HAP-1 (cell line): ENCODE results near the gene PREB.
"Not testable (repeated sequence)": the region's sequence is repeated elsewhere in the genome, so short reads cannot be mapped to it uniquely, and the experiment has no call there.

Experiments used
- DNase-seq, 2 experiments: peaks; one replicate each; pipeline ENCODE4 v3.0.0-alpha.2; 2016 to 2020; ENCODE audit warnings: low spot score in 2 of 2
- H3K27me3 ChIP-seq: fragments of 250-450 bp; sonication (Bioruptor Pico); 2 replicates; pipeline ENCODE4 v1.5.1; 2020; ENCODE audit warnings: low read depth, mild to moderate bottlenecking, moderate library complexity
- H3K36me3 ChIP-seq: fragments of 250-450 bp; sonication (Bioruptor Pico); replicated peaks from 2 replicates; pipeline ENCODE4 v1.5.1; 2020; ENCODE audit warnings: mild to moderate bottlenecking
- H3K4me1 ChIP-seq: fragments of 250-450 bp; sonication (Bioruptor Pico); 2 replicates; pipeline ENCODE4 v1.5.1; 2020; ENCODE audit warnings: mild to moderate bottlenecking
- H3K4me3 ChIP-seq: fragments of 250-450 bp; sonication (Bioruptor Pico); 2 replicates; pipeline ENCODE4 v1.5.1; 2020; ENCODE audit warnings: mild to moderate bottlenecking, moderate library complexity
- H3K9me3 ChIP-seq: fragments of 250-450 bp; sonication (Bioruptor Pico); 2 replicates; pipeline ENCODE4 v1.5.1; 2020; ENCODE audit warnings: mild to moderate bottlenecking, moderate library complexity
- in situ Hi-C: fragments of 300-500 bp; cut with MboI; formaldehyde crosslinking; loops from 3 replicates; pipeline ENCODE4 v1.14.3; 2020; ENCODE audit warnings: low sequenced_read_pairs, inconsistent platforms, mixed read lengths

PREB gene

DNA sequence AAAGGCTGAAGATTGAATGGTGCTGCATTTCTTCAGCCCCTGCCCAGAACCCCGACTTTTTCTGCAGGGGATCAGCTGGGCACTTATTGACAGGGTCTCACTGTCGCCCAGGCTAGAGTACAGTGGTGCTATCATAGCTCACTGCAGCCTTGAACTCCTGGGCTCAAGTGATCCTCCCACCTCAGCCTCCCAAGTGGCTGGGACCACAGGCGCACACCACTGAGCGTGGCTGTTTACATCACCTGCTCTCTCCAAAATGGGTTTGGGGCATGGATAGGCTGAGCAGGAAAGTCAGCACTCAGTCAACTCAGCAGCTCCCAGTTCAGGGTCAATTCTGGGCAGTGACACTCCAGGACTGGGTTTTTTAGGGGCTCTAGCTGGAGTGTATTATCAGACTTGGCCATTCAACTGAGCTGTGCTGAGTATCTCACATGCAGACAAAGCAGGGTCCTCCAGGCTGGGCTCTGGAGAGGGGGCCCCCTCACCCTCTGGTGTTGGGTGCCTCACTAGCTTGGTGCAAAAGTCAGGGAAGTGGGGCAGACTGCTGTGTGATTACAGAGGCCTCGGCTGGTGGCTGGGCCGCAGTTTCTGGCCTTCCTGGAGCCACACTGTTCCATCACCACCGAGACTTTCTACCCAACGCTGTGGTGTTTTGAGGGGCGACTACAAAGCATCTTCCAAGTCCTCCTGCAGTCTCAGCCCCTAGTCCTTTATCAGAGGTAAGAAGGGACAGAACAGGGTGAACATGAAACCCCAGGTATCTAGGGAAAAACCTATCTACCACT is 6.4 kb downstream of the PREB start:
- peaks cover 7% of the 10 kb centered on the region for H3K4me1 ChIP-seq
- no peak for DNase-seq
- peaks cover 34% of the 10 kb centered on the region for H3K36me3 ChIP-seq
- H3K27me3 ChIP-seq, result no peaks in the 10 kb centered on the region
- in situ Hi-C loops, result no loop called here
- no peak overlapping the region for H3K4me3 ChIP-seq
- H3K9me3 ChIP-seq, result no peaks in the 10 kb centered on the region

DNA sequence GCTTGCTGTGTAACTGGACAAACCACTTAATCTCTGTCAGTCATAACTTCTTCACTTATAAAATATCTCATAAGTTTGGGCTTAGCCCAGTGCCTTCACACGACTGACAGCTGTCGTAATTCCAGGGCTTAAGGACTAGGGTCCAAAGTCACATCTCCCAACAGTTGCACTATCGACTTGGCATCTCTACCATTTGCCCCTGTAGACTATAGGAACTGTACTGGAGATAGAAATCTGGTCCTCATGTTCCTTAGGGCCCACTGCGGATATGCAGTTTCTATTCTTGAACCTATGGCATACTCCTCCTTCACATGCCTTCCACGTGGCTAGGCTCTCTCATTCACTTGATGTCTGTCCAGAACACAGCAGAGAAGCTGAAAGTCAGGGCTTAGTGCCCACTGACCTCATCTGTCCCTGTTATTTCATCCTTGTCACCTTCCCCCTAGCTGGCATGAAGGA is 8.2 kb downstream of the PREB start:
- DNase-seq, result no peak
- H3K9me3 ChIP-seq, result no peaks in the 10 kb centered on the region
- no peaks in the 10 kb centered on the region for H3K27me3 ChIP-seq
- H3K4me3 ChIP-seq, result no peak overlapping the region
- peaks cover 16% of the 10 kb centered on the region for H3K36me3 ChIP-seq
- H3K4me1 ChIP-seq, result peaks cover 7% of the 10 kb centered on the region
- in situ Hi-C loops, result no loop called here

DNA sequence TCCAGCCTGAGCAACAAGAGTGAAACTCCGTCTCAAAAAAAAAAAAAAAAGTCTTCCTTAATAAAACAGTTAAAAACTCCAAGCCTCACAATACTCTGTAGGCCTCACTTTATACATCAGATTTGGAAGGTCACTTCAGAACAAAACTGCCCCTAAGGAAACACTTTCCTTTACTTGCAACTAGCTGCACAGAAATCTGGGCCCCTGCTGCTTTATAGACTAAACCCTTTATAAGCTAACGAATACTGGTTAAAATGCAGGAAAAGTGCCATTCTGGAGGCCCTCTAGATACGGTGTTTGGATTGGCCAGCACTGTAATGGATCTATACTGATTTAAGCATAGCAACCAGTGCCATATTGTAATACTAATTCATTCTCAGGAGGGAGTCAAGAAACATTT is 9.3 kb downstream of the PREB start:
- no peak overlapping the region for H3K4me3 ChIP-seq
- H3K36me3 ChIP-seq, result peaks cover 6% of the 10 kb centered on the region
- H3K4me1 ChIP-seq, result peaks cover 7% of the 10 kb centered on the region
- H3K9me3 ChIP-seq, result no peaks in the 10 kb centered on the region
- DNase-seq, result no peak
- in situ Hi-C loops, result no loop called here
- H3K27me3 ChIP-seq, result no peaks in the 10 kb centered on the region

DNA sequence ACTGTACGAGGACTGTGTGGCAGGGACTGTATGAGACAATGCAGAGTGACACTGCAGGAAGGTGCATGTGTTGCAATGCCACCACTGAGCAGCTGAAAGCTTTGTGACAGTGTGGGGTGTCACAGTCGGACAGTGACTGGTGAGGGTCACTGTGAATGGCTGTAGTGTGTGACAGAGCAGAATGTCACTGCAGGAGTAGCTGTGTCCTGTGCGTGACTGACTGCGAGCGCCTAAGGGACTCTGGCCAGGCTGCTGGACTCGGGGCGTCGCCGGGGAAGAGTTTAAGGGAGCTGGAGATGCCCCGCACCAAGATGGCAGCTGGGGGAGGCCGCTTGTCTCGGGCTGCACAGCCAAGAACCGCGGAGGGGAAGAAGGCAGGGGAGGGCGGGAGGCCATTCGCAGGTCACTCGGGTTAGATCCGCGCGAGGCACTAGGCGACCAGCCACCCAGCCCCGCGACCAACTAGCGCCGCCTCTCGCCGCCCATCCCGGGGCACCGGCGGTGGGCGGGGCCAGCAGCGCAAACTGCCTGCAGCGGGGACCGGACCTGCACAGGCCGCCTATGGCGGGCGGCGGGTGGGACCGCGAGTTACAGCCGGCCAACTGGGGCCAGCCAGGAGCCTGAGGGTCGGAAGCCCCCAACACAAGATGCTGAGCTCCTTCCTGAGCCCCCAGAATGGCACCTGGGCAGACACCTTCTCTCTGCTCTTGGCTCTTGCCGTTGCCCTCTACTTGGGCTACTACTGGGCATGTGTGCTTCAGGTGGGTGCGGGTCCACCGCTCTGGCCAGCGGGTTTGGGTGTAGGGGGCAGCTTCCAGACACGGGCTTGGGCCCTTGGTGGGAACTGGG is 10.9 kb downstream of the PREB start, which contains the start of gene ABHD1:
Gene ABHD1, plus strand, starts transcription at position 514 of the 849 bp plus-strand sequence. Its CDS starts 134 bp downstream, at position 648.
- Histone ChIP-seq H3K27me3 (no peaks in the 10 kb centered on the region), H3K4me3 (peak within 1 kb of the TSS; percentile 39), H3K9me3 (no peaks in the 10 kb centered on the region), H3K4me1 (peaks cover 11% of the 10 kb centered on the region), H3K36me3 (peaks cover 1% of the 10 kb centered on the region; the same call in 1 of the 2 replicates)
- in situ Hi-C loops, result no loop called here
- peak; percentile 41 to 80 for DNase-seq

DNA sequence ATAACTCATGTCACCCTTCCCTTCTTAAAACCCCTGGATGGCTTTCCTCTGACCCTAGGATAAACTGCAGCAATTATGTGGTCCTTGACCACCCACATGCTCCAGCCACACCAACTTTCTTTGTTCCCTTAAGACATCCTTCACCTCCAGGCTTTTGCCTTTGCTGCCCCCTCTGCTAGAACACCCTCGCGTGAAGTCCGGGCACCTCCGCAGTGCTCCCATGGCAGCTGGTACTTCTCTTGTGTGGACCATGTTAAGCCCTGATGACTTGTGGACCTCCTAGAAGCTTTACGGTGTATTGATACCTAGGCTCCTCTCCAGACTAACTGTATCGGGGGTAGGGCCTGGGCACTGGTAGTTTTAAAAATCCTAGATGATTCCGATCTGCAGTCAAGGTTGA is 11.6 kb downstream of the PREB start:
- Histone ChIP-seq H3K4me3 (no peak overlapping the region), H3K9me3 (no peaks in the 10 kb centered on the region), H3K4me1 (peaks cover 11% of the 10 kb centered on the region), H3K36me3 (no peaks in the 10 kb centered on the region), H3K27me3 (no peaks in the 10 kb centered on the region)
- in situ Hi-C loops, result no loop called here
- no peak for DNase-seq

DNA sequence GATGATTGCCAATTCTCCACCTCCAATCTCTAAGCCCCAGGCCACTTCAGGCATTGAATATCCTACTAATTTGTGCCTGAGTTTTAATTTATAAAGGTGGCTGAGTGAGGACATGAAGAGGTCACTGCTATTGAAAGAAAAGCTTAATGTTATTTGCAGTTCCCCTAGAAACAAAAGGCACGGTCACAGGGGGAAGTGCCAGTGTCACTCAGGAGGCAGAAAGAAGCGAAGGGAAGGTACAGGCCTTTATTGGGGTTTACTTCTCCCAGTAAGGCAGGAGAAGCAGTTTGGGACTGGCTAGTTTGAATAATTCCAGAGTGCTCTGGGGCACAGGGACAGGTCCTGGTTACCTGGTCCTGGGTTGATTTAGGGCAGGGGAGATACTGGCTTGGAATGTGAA is 12.5 kb downstream of the PREB start:
- H3K9me3 ChIP-seq, result no peaks in the 10 kb centered on the region
- no peaks in the 10 kb centered on the region for H3K27me3 ChIP-seq
- peaks cover 11% of the 10 kb centered on the region for H3K4me1 ChIP-seq
- in situ Hi-C loops, result no loop called here
- H3K36me3 ChIP-seq, result no peaks in the 10 kb centered on the region
- no peak for DNase-seq
- H3K4me3 ChIP-seq, result no peak overlapping the region

DNA sequence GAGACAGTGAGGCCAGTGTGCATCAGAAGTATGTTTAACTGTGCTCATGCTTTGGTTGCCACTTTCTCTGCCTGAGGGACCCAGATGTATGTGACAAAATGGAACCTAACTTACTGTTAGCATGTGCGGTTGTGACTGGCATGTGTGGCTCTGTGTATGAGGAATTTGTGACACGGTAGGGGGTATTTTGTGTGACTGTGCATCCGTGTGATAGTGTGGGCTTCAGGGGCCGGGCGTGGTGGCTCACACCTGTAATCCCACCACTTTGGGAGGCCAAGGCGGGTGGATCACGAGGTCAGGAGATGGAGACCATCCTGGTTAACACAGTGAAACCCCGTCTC is 15.1 kb downstream of the PREB start:
- DNase-seq, H3K4me3 ChIP-seq, H3K9me3 ChIP-seq, in situ Hi-C loops, H3K27me3 ChIP-seq, H3K36me3 ChIP-seq: not testable (repeated sequence)
- H3K4me1 ChIP-seq, result peaks cover 11% of the 10 kb centered on the region

DNA sequence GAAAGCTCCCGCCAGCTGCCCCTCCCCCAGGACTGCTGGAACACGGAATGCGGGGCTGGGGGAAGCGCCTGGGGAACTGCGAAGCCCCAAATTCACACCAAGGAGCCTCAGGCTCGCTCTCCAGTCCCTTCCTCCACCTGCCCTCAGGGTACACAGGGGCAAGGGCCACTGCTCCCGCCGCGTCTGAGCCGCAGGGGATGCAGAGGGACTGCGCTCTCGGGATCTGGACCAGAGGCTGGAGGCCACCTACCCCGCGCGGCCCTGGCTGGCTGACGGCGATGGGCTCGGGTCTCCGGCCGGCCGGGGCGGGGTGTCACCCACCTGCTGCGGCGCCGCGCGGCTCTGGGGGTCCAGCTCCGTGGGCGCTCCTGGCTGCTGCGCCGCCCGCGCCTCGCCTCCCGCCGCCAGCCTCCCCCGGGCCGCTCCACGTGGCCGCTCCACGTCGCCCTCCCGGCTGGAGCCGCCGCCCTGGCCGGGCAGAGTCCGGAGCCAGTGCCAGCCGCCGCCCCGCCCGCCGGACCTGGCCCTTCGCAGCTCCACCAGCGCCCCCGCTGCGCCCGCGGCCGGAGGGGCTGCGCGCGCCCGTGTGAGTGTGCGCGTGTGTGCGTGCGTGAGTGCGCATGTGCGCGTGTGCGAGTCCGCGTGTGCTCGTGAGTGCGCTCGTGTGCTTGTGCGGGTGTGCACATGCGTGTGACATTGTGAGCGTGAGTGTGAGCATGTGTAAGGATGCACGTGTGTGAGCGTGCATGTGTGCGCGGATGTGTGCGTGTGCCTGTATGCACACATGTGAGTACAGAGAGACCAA is 15.7 kb downstream of the PREB start, which contains the start of gene CGREF1:
Gene CGREF1, minus strand, starts transcription at position 604 of the 805 bp plus-strand sequence. CDS start 14,762 bp downstream, outside the sequence.
- H3K4me3 ChIP-seq, result peak within 1 kb of the TSS; percentile 30
- H3K27me3 ChIP-seq, result no peaks in the 10 kb centered on the region
- in situ Hi-C loops, result no loop called here
- peak in 1 of 2 experiments; percentile 58 for DNase-seq
- H3K4me1 ChIP-seq, result peaks cover 8% of the 10 kb centered on the region
- H3K36me3 ChIP-seq, result no peaks in the 10 kb centered on the region
- no peaks in the 10 kb centered on the region for H3K9me3 ChIP-seq

DNA sequence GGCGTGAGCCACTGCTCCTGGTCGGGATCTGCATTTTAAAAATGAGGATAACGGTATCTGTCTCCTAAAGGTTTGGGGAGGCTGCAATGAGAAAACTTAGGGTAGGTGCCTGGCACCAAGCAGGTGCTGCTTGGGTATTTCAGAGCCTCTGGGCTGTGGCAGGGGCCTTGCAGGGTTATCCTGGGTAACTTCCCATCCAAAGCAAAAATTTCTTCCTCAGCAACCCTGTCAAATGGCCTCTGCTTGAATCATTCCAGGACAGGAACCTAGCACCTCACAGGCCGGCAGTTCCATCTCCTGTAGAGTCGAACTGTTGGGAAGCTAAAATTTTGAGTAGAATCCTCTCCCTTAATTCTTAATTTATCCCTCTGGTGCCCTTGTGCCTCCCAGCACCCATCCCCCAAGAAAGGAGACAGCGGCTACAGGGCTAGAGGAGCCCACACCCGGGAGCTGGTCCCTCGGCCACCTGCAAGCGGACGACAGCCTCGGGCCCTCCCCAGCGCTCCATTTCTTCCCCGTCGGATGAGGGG is 16.4 kb downstream of the PREB start:
- H3K4me1 ChIP-seq, result peaks cover 4% of the 10 kb centered on the region
- no peaks in the 10 kb centered on the region for H3K36me3 ChIP-seq
- H3K27me3 ChIP-seq, result no peaks in the 10 kb centered on the region
- in situ Hi-C loops, result no loop called here
- no peaks in the 10 kb centered on the region for H3K9me3 ChIP-seq
- no peak for DNase-seq
- peak overlapping the region; percentile 30 for H3K4me3 ChIP-seq

DNA sequence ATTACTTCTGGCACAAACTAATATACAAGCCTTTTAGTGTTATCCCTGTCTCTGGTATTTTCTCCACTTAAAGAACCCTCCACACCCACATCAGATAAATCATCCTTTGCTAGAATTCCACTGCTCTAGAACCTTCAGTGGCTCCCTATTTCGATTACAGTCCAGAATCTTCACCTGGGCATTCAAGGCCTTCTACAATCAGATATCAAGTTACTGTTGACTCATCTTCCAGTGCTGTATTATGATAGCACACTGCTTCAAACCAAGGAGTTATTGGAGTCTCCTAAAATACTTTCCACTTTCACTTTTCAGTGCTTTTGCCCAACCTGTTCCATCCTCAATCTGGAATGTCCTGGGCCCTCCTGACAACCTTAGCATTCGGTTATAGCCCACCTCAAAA is 18.9 kb downstream of the PREB start:
- Histone ChIP-seq H3K36me3 (no peaks in the 10 kb centered on the region), H3K27me3 (no peaks in the 10 kb centered on the region), H3K9me3 (no peaks in the 10 kb centered on the region), H3K4me3 (no peak overlapping the region), H3K4me1 (peaks cover 4% of the 10 kb centered on the region)
- DNase-seq, result no peak
- in situ Hi-C loops, result no loop called here

DNA sequence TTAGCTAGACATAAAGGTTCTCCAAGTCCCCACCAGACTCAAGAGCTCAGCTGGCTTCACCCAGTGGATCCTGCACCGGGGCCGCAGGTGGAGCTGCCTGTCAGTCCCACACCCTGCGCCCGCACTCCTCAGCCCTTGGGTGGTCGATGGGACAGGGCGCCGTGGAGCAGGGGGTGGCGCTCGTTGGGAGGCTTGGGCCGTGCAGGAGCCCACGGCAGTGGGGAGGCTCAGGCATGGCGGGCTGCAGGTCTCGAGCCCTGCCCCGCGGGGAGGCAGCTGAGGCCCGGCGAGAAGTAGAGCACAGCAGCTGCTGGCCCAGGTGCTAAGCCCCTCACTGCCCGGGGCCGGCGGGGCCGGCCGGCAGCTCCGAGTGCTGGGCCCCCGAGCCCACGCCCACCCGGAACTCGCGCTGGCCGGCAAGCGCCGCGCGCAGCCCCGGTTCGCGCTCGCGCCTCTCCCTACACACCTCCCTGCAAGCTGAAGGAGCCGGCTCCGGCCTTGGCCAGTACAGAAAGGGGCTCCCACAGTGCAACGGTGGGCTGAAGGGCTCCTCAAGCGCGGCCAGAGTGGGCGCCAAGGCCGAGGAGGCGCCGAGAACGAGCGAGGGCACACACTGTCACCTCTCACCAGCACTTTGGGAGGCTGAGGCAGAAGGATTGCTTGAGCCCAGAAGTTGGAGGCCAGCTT is 22.9 kb downstream of the PREB start:
- in situ Hi-C loops, result not testable (repeated sequence)

DNA sequence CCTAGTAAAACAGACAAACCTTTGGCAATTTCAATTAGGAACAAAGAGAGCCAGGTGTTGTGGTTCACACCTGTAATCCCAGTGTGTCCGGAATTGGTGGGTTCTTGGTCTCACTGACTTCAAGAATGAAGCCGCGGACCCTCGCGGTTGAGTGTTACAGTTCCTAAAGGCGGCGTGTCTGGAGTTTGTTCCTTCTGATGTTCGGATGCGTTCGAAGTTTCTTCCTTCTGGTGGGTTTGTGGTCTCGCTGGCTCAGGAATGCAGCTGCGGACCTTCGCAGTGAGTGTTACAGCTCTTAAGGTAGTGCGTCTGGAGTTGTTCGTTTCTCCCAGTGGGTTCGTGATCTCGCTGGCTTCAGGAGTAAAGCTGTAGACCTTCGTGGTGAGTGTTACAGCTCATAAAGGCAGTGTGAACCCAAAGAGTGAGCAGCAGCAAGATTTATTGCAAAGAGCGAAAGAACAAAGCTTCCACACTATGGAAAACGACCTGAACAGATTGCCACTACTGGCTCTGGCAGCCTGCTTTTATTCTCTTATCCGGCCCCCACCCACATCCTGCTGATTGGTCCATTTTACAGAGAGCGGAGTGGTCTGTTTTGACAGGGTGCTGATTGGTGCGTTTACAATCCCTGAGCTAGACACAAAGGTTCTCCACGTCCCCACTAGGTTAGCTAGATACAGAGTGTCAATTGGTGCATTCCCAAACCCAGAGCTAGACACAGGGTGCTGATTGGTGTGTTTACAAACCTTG is 23.7 kb downstream of the PREB start:
- DNase-seq, H3K36me3 ChIP-seq, H3K4me3 ChIP-seq, H3K4me1 ChIP-seq, H3K27me3 ChIP-seq, in situ Hi-C loops, H3K9me3 ChIP-seq: not testable (repeated sequence)

More for the DNA sequence above, 22.9 kb downstream of the PREB start:
- H3K4me1 ChIP-seq, H3K9me3 ChIP-seq, H3K36me3 ChIP-seq, H3K4me3 ChIP-seq, DNase-seq, H3K27me3 ChIP-seq: not testable (repeated sequence)
